Measurements from ENCODE around the gene PWWP2A. TPM values are rescaled to one million over a fixed set of nuclear protein-coding genes. Genes with fewer than 3 reads are reported as not detected.

Gene PWWP2A
- polyA plus RNA-seq, 2 of the 4 experiments (the other 2 are of a cell fraction), result 9.0 to 10.9 TPM

- FAIRE-seq (no peak), ATAC-seq (no peak), DNase-seq (ENCODE audit: low read depth in 1 of 2, low spot score in 1 of 2) (no peak)
- 94% methylated on average over 7 of the region's 7 CpGs for WGBS (ENCODE audit: missing lambda C conversion rate)
- TF ChIP-seq POLR2A (IDR thresholded peaks at IDR 0.05; ENCODE audit: low read length) (no peak), RAD21 (conservative IDR thresholded peaks at IDR 0.05 in 1 of 2, IDR thresholded peaks at IDR 0.05 in 1 of 2) (no peak), HOXA7 (CRISPR knock-in tag; IDR thresholded peaks at IDR 0.05) (no peak), BCL3 (IDR thresholded peaks at IDR 0.05) (no peak), REST (IDR thresholded peaks at IDR 0.05) (no peak), NPAS2 (CRISPR knock-in tag; IDR thresholded peaks at IDR 0.05; ENCODE audit: borderline replicate concordance) (no peak), FOSL2 (IDR thresholded peaks at IDR 0.05) (no peak), FOSL2 (CRISPR knock-in tag; IDR thresholded peaks at IDR 0.05) (no peak)
- Histone ChIP-seq H3K4me3 (no peak overlapping the region), H3K4me1 (peaks cover 12% of the 10 kb centered on the region; the same call in 2 of the 3 replicates), H3K4me2 (no peak overlapping the region), H3K27ac (no peak overlapping the region), H3K9me3 (no peaks in the 10 kb centered on the region)
- ChIA-PET POLR2A (no interaction called here), CTCF (interaction anchor here (1.8 kb wide), 1 partner anchor 95 kb away, joined by 6 read pairs; no protein-coding TSS in a partner anchor)
These were observed 2.3 kb downstream of the PWWP2A start for GRCh38 chr5:160116991-160117390.

- H3K27ac ChIP-seq, result no peak overlapping the region
- no peak for ATAC-seq
- POLR2A ChIA-PET, result no interaction called here
- H3K4me2 ChIP-seq, result no peak overlapping the region
- FAIRE-seq, result no peak
- TF ChIP-seq ATOH8 (CRISPR knock-in tag; IDR thresholded peaks at IDR 0.05; ENCODE audit: low read depth) (no peak), POLR2A (IDR thresholded peaks at IDR 0.05; ENCODE audit: low read length) (no peak), BHLHE40 (IDR thresholded peaks at IDR 0.05; ENCODE audit: low read depth, low read length) (no peak), ESRRA (IDR thresholded peaks at IDR 0.05; ENCODE audit: borderline replicate concordance, low read length) (no peak), MYC (IDR thresholded peaks at IDR 0.05; ENCODE audit: borderline replicate concordance, low read length) (no peak), RFX5 (IDR thresholded peaks at IDR 0.05) (no peak), MAX (IDR thresholded peaks at IDR 0.05) (no peak), FOSL2 (IDR thresholded peaks at IDR 0.05) (no peak), FOSL2 (CRISPR knock-in tag; IDR thresholded peaks at IDR 0.05) (no peak), EP300 (IDR thresholded peaks at IDR 0.05) (no peak), ZC3H11A (IDR thresholded peaks at IDR 0.05) (no peak), FOSB (CRISPR knock-in tag; IDR thresholded peaks at IDR 0.05) (no peak), PBX3 (IDR thresholded peaks at IDR 0.05) (no peak), EHMT2 (IDR thresholded peaks at IDR 0.05; ENCODE audit: low read depth) (no peak), CEBPB (IDR thresholded peaks at IDR 0.05) (no peak), NPAS2 (CRISPR knock-in tag; IDR thresholded peaks at IDR 0.05; ENCODE audit: borderline replicate concordance) (no peak), ZSCAN20 (CRISPR knock-in tag; IDR thresholded peaks at IDR 0.05) (no peak), SREBF2 (IDR thresholded peaks at IDR 0.05) (no peak), FOXS1 (CRISPR knock-in tag; IDR thresholded peaks at IDR 0.05) (no peak), HOXA7 (CRISPR knock-in tag; IDR thresholded peaks at IDR 0.05) (no peak), RAD21 (conservative IDR thresholded peaks at IDR 0.05 in 1 of 2, IDR thresholded peaks at IDR 0.05 in 1 of 2) (no peak)
- no peak for DNase-seq (ENCODE audit: low read depth in 1 of 2, low spot score in 1 of 2)
- 93% methylated on average over 2 of the region's 2 CpGs for WGBS (ENCODE audit: missing lambda C conversion rate)
- no peak overlapping the region for H3K4me3 ChIP-seq
- CTCF ChIA-PET, result interaction anchor here (0.7 to 3.1 kb wide), 5 partner anchors 11 to 845 kb away, joined by 3 to 11 read pairs (median 3); partner anchors contain the start of gene PWWP2A
- 0 out of 3 replicates have a peak, but pooled peaks cover 3% of the 10 kb centered on the region for H3K4me1 ChIP-seq
- peaks cover 5% of the 10 kb centered on the region; the same call in 1 of the 3 replicates for H3K9me3 ChIP-seq
These were observed 11.1 kb downstream of the PWWP2A start for GRCh38 chr5:160108124-160108523.

Measured in A549 (cell line).